GM19023 (cell line): ENCODE results near the gene ZNF98.

Experiments used
- ATAC-seq: cut with Tn5 transposase; IDR thresholded peaks from one replicate; pipeline ENCODE4 v1.9.1; 2021; ENCODE audit warnings: mild to moderate bottlenecking, moderate library complexity; ENCODE audit not compliant: unreplicated experiment

ZNF98 gene

GRCh38 chr19:22422211-22422610 is at the start of gene ZNF98:
TSS of gene ZNF98 (minus strand) at chr19:22422346. CDS start at chr19:22422224, 122 bp downstream.
- no peak for ATAC-seq

DNA sequence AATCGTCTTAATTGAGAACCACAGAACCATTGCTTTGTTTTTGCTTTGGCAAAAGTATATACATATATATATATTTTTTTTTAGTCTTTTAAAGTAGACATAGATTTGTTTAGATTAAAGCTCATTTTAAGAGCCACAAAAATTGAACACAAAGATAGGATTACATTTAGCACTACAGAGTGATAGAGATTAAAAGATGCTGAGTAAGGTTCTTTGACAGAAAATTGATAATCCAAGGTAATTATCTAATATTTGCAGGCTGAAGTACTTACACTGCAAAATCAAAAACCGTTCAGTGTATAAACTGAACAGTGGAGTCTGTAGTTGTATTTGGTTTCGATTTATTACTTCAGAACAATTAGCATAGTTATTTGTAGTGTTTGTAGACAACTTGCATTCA is 24.5 kb upstream of the ZNF98 start:
- no peak for ATAC-seq

DNA sequence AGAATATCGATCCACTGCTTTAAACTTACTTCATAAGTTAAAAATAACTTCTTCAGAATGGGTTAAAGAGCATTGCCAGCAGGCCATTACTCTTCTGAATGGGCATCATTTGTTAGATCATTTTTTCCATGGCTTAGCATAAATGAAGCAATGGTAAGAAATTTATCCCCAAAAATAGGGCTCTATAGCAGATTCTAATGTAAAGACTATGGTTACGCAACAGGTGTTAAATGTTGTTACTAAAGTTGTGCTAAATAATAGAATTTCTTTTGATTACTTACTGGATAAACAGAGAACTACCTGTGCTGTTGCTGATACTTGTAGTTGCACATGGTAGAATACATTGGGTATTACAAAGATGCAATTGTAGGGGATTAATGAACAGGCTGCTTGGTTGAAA is 15.9 kb upstream of the ZNF98 start:
- ATAC-seq: no peak

DNA sequence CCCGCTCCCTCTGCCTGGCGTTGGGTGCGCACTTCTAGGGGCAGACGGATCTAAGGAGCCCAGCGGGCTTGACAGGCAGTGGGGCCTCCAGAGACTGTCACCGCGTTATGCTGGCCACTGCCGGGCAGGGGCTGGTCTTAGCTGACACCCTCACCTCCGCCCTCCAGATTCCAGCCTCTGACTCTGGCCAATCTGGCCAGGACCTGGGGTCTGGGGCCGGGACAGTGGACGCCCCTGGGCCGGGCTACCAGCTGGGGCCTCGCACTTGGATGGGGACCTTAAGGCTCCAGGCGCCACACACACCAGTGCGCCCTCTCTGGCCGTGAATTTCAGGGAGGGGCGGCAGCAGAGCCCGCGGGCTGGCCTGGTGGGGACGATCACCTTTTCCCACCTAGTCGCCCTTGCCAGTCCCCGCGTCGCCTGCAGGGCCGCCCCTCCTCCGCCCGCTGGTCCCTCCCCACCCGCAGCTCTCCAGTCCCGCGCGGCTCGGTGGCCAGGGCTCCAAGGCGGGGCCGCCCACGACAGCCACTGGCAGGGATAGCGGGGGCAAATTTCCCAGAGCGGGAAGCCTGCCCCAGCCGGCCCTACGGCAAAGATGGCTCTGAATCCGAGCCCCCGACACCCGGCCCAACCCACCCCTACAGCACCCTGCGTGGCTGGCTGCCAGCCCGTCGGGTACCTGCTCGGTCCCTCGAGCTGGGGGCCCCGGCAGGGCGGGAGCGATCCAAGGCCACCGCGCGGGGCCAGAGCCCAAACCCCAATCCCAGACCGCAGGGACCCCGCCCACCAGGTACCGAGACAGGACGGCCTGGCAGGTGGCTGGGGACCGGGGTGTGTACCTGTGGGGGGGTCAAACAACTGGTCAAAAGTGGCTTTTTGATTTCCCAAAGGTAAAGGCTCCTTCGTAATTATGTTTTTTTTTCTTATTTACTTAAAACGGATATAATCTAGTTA is 6.1 kb upstream of the ZNF98 start:
- ATAC-seq: no peak

DNA sequence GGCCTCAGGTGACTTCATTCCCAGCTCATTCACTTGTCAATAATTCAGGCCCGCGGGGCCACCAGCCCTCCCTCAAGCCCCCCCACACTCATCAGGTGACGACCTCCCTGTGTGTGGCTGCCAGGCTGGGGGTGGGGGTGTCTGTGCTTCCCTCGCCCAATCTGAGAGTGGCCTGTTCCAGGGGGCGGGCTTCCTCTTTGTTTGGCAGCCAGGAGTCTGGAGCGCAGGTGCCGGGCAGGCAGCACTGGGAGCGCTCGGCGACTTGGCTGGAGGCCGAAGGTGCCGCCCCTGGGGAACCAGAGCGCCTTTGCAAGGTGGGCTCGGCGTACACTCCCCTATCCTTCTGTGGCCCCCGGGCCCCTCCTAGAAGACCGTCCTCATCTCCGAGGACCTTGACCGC is 5.4 kb upstream of the ZNF98 start:
- ATAC-seq: no peak

DNA sequence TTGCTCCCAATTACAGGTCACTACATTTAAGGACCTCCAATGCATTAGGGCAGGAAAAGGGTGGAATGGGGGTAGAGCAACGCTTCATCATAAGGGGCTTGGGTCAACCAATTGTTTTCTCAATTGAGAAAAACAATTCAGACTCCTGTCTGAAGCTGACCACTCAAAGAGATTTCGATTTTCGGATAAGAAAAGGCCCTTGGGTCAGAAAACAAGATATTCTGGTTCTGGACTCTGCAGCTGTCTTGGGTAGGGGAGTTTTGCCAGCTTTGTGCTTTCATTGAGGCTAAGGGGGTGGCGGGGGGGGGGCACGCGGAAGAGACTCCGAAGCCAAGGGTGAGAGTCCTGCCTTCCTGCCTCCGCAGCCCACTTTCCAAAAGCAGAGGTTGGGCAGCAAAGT is 4.8 kb upstream of the ZNF98 start:
- ATAC-seq: no peak

DNA sequence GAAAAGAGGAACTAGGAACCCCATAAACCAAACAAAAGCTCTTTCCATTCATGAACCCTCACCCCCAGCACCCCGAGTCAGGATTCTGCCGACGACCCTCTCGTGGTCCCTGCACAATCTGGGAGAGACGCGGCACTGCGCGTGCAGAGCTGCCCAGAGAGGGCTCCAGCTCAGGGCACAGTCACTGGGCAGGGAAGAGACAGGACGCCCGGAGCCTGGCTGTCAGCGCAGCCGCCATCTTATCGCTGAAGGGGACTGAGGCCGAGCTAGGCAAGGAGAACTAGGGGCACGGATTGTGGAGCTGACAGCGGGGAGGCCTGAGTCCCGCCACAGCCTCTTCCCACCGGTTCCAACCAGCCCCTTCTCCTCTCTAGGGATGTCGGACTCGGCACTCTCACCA is 349 bp downstream of the ZNF98 start:
- no peak for ATAC-seq

- ATAC-seq: no peak
Measured at GRCh38 chr19:22354665-22355064, 67.5 kb downstream of the ZNF98 start.
